22Rv1 (cell line): ENCODE results near the gene DLL1.

Experiments
- H3K27ac ChIP-seq: fragments of 450-650 bp; 2 replicates; pipeline ENCODE4 v1.5.1; 2017
- ZFX ChIP-seq: fragments of 450-650 bp; IDR thresholded peaks from 2 replicates; pipeline ENCODE4 v1.6.1; 2017; ENCODE audit warnings: antibody characterized with exemption, borderline replicate concordance
- TF ChIP-seq, protein P1 (sequence below): fragments of 450-650 bp; IDR thresholded peaks from 2 replicates; pipeline ENCODE4 v1.5.1; 2017; ENCODE audit warnings: mild to moderate bottlenecking

The DLL1 gene

DNA sequence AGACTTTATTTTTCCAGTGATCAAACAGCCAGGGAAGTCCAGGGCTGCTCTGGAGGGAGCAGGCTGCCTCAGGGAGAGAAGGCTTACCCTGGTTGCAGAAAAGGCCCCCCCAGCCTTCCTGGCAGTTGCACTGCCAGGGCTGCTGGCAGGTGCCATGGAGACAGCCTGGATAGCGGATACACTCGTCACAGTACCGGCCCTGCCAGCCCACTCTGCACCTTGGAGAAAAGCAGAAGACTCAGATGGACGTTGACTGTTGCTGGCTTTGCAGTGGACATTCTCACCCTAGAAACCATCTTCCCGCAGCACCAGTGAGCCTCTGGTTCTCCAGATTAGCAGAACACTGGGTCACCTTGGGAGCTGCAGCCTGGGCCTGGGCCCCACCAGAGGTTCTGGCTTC, 5.4 kb downstream of the DLL1 start:
- H3K27ac ChIP-seq = no peak overlapping the region
- TF ChIP-seq, protein P1, sequence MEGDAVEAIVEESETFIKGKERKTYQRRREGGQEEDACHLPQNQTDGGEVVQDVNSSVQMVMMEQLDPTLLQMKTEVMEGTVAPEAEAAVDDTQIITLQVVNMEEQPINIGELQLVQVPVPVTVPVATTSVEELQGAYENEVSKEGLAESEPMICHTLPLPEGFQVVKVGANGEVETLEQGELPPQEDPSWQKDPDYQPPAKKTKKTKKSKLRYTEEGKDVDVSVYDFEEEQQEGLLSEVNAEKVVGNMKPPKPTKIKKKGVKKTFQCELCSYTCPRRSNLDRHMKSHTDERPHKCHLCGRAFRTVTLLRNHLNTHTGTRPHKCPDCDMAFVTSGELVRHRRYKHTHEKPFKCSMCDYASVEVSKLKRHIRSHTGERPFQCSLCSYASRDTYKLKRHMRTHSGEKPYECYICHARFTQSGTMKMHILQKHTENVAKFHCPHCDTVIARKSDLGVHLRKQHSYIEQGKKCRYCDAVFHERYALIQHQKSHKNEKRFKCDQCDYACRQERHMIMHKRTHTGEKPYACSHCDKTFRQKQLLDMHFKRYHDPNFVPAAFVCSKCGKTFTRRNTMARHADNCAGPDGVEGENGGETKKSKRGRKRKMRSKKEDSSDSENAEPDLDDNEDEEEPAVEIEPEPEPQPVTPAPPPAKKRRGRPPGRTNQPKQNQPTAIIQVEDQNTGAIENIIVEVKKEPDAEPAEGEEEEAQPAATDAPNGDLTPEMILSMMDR = no peak
- no peak for TF ChIP-seq ZFX

DNA sequence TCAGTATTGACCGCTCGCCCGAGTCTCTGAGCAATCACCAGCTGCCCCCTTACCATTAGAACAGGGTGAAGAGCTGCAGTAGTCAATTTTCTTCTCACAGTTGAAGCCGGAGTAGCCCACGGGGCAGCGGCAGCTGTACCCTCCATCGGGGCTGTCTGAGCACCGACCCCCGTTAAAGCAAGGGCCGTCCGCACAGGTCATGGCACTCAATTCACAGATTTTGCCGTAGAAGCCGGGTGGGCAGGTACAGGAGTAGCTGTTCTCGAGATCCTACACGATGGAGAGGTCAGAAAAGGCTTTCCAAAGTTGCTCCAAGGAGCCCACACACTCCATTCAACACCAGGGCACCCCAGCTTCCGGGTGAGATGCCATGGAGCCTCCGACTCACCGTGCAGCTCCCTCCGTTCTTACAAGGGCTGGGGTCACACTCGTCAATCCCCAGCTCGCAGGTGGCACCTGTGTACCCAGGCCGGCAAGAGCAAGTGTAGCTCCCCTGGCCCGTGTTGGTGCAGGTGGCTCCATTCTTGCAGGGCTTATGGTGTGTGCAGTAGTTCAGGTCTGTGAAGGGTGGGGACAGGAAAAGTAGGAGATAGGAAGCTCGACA, 5.9 kb downstream of the DLL1 start:
- H3K27ac ChIP-seq = no peak overlapping the region
- no peak for TF ChIP-seq ZFX
- TF ChIP-seq, protein P1 = no peak

DNA sequence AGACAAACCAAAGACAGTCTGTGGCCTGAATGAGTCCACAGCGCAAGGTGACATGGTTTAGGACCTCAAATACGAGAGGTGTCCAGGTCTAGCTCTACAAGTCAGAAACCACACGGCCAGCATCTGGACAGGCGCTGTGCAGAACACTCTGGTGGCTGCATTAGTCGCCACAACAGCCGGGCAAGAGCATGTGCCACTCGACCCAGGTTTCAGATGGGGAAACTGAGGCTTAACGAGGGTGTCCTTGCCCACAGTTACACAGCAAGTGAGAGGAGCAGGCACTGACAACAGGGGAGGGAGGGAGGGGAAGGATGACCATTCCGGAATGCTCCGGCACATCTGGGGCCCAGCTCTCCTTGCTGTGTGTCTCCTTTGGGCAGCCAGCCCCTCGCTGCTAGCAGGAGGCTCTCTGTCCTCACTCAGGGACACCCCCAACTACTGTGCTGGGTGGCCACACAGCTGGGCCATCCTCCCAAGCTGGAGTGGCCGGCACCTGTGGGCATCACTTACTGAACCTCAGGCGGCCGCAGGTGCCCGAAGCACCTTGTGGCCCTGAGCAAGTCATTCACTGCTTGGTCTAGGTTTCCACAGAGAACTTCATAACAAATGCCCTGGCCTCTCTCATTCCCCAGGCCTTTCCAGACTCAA, 6.6 kb downstream of the DLL1 start:
- H3K27ac ChIP-seq = no peak overlapping the region
- TF ChIP-seq ZFX = no peak
- TF ChIP-seq, protein P1 = no peak

DNA sequence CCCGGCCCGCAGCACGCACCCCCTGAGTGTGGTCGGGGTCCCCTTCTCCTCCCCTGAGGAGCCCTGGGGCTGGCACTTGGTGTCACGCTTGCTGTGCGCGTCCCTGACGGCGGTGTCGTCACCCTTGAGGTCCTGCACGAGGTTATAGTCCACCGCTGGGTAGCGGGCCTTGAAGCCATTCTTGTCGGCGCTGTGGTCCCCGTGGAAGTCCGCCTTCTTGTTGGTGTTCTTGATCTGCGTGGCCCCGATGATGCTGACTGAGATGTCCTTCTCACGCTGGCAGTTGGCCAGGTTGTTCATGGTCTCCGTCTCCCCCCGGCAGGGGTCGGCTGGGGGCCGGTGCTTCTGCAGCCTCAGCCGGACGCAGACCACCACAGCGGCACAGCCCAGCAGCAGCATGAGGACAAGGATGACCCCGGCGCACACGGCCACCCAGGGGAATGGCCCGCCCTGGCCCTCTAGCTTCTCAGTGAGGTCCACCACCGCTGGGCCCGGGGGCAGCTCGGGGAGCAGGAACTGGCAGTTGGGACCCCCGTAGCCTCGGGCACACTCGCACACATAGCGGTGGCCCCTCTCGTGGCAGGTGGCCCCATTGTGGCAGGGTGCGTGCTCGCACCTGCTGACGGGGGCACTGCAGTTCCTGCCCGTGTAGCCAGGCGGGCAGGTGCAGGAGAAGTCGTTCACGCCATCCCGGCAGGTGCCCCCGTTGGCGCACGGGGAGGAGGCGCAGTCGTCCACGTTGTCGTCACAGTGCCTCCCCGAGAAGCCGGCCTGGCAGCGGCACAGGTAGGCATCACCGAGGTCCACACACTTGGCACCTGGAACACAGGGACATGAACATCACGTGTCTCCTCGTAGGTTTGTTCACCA, 7.4 kb downstream of the DLL1 start:
- TF ChIP-seq ZFX = no peak
- TF ChIP-seq, protein P1 = no peak
- H3K27ac ChIP-seq = no peak overlapping the region

DNA sequence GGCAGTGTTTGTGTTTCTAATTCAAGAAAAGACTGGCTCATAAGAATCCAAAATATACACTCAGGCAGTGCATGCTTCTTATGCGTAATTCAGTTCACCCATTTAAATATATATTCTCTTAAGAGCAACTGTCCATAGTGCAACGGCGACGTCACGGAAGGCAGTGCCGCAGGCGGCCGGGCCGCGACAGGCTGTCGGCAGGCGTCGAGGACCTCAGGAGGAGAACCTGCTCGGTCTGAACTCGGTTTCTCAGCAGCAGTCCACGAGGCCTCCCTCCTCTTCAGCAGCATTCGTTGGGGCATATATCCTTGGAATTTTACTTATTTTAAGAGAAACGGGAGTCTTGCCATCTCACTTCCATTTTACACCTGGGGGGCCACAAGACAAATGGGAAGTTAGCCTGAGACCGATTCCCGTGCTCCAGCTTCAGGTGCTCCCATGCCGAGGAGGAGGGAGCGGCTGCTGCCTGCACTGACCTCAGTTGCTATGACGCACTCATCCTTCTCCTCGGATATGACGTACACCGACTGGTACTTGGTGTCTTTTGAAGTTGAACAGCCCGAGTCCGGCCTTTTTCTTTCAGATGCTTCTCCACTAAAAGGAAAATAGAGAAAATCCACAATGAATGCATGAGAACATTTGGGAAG, 8.2 kb downstream of the DLL1 start:
- TF ChIP-seq, protein P1 = no peak
- no peak for TF ChIP-seq ZFX
- H3K27ac ChIP-seq = no peak overlapping the region

DNA sequence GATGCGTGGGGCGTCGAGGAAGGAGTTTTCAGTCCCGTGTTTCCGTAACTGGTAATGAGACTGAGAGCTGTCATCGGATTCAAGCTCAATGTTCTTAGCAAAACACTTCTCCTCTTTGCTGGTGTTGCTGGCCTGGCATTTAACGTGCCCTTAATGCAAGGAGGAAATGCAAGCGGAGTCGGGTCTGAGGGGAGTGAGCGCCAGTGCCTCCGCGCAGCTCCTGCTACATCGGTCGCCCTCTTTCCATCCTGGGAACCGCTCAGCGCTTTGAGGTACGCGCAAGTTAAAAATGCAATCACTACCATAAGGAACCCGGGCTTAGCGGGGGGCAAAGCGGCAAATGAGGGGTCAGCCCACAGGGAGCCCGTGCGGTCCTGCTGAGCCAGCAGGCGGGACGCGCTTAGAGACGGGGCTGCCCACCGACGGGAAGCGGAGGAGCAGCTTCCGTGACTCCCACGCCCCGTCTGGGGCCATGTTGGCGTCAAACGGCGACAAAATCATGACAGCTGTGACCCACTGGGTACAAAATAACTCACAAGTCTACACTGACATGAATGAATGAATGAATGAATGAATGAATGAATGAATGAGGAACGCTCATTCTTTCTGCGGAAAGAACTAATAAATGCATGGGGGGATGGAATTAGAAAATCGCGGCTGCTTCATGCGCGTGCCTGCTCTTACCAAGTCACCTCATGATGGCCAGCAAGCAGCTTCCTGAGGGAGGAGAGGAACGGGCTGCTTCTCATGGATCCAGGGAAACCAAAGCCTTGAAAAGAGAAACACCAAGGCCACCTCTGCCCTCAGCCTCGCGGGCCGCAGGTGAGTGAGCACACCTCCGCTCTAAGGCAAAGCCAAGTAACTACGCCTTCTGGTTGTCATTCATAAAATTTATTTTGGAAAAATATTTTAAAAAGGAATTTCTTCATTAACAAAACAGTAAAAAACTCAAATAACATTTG, 9.3 kb downstream of the DLL1 start:
- no peak for TF ChIP-seq ZFX
- TF ChIP-seq, protein P1 = no peak
- H3K27ac ChIP-seq = no peak overlapping the region
